HG03442 (cell line): Measurements from ENCODE around the gene DEAF1.
"Not testable (repeated sequence)": the region's sequence is repeated elsewhere in the genome, so short reads cannot be mapped to it uniquely, and the experiment has no call there.

Source experiments
- ATAC-seq: cut with Tn5 transposase; IDR thresholded peaks from one replicate; pipeline ENCODE4 v1.9.1; 2021; ENCODE audit warnings: mild to moderate bottlenecking, moderate library complexity; ENCODE audit not compliant: unreplicated experiment

The DEAF1 gene

GRCh38 chr11:694563-695287 is at the start of gene DEAF1:
Gene DEAF1, minus strand, starts transcription at chr11:695222. Its CDS starts 175 bp downstream, at chr11:695047.
- peak; percentile 74 for ATAC-seq

- ATAC-seq: no peak
Measured at GRCh38 chr11:742571-743201, 47.7 kb upstream of the DEAF1 start.

- ATAC-seq: no peak
Measured at GRCh38 chr11:742156-742546, 47.1 kb upstream of the DEAF1 start.

- ATAC-seq: not testable (repeated sequence)
Measured at GRCh38 chr11:737899-738298, 42.9 kb upstream of the DEAF1 start.

- no peak for ATAC-seq
Measured at GRCh38 chr11:737366-737765, 42.3 kb upstream of the DEAF1 start.

- ATAC-seq: not testable (repeated sequence)
Measured at GRCh38 chr11:734541-734940, 39.5 kb upstream of the DEAF1 start.

- ATAC-seq: no peak
Measured at GRCh38 chr11:733072-733471, 38.0 kb upstream of the DEAF1 start.

- no peak for ATAC-seq
Measured at GRCh38 chr11:729492-730074, 34.6 kb upstream of the DEAF1 start.

- no peak for ATAC-seq
Measured at GRCh38 chr11:728901-729491, 34.0 kb upstream of the DEAF1 start.

- ATAC-seq: no peak
Measured at GRCh38 chr11:727859-728748, 33.1 kb upstream of the DEAF1 start.

- no peak for ATAC-seq
Measured at GRCh38 chr11:727281-727701, 32.3 kb upstream of the DEAF1 start.

- no peak for ATAC-seq
Measured at GRCh38 chr11:726278-727220, 31.5 kb upstream of the DEAF1 start.

GRCh38 chr11:725624-726202 is 30.7 kb upstream of the DEAF1 start:
- ATAC-seq: no peak

GRCh38 chr11:724778-725386 is 29.9 kb upstream of the DEAF1 start:
- no peak for ATAC-seq

- ATAC-seq: no peak
Measured at GRCh38 chr11:724049-724777, 29.2 kb upstream of the DEAF1 start.

- no peak for ATAC-seq
Measured at GRCh38 chr11:723120-723883, 28.3 kb upstream of the DEAF1 start.

GRCh38 chr11:722346-722811 is 27.4 kb upstream of the DEAF1 start:
- ATAC-seq: no peak
